ENCODE results near the gene SRCAP.
"Not testable (repeated sequence)": the region's sequence is repeated elsewhere in the genome, so short reads cannot be mapped to it uniquely, and the experiment has no call there.

Gene SRCAP

GRCh38 chr16:30664616-30665109 lies 34.3 kb upstream of the SRCAP start:
- DNase-seq = no peak

GRCh38 chr16:30665155-30665829 lies 33.7 kb upstream of the SRCAP start:
- no peak for DNase-seq

GRCh38 chr16:30665830-30666190 lies 33.2 kb upstream of the SRCAP start:
- DNase-seq = no peak

GRCh38 chr16:30666681-30667080 lies 32.3 kb upstream of the SRCAP start:
- DNase-seq = no peak

GRCh38 chr16:30667361-30667905 lies 31.5 kb upstream of the SRCAP start:
- no peak for DNase-seq

GRCh38 chr16:30668393-30668792 lies 30.6 kb upstream of the SRCAP start:
- no peak for DNase-seq

GRCh38 chr16:30669026-30669902 lies 29.7 kb upstream of the SRCAP start:
- no peak for DNase-seq

GRCh38 chr16:30669903-30670824 lies 28.8 kb upstream of the SRCAP start:
- DNase-seq = no peak

GRCh38 chr16:30675143-30675542 lies 23.8 kb upstream of the SRCAP start:
- DNase-seq = no peak

- DNase-seq = no peak
Measured at GRCh38 chr16:30677931-30678585, 20.9 kb upstream of the SRCAP start.

- DNase-seq = no peak
Measured at GRCh38 chr16:30678586-30678970, 20.4 kb upstream of the SRCAP start.

- DNase-seq = no peak
Measured at GRCh38 chr16:30680326-30680725, 18.6 kb upstream of the SRCAP start.

- DNase-seq = no peak
Measured at GRCh38 chr16:30688701-30689100, 10.3 kb upstream of the SRCAP start.

- DNase-seq = no peak
Measured at GRCh38 chr16:30691907-30692306, 7.1 kb upstream of the SRCAP start.

GRCh38 chr16:30692396-30693064 lies 6.4 kb upstream of the SRCAP start:
- peak; percentile 11 for DNase-seq

GRCh38 chr16:30694926-30695693 lies 3.9 kb upstream of the SRCAP start:
- DNase-seq = no peak

- not testable (repeated sequence) for DNase-seq
Measured at GRCh38 chr16:30696646-30697045, 2.3 kb upstream of the SRCAP start.

- DNase-seq = peak; percentile 97
Measured at GRCh38 chr16:30697264-30698138, 1.5 kb upstream of the SRCAP start.

GRCh38 chr16:30698139-30698815 lies 694 bp upstream of the SRCAP start:
- peak; percentile 86 for DNase-seq
